Activated CD8-positive, alpha-beta memory T cell treated with anti-CD3 and anti-CD28 coated beads, Interleukin-2, amount 50 U/mL, for 1 hour (primary cell): Measurements from ENCODE around the gene CTDSPL.

Experiments used
- DNase-seq: peaks from one replicate; pipeline ENCODE4 v3.0.0-alpha.2; 2020; ENCODE audit errors: extremely low read depth

Gene CTDSPL

GRCh38 chr3:37853691-37854413 lies 7.8 kb upstream of the CTDSPL start:
- DNase-seq = no peak

GRCh38 chr3:37855363-37855970 lies 6.2 kb upstream of the CTDSPL start:
- peak; percentile 38 for DNase-seq

GRCh38 chr3:37856381-37856780 lies 5.3 kb upstream of the CTDSPL start:
- no peak for DNase-seq

- DNase-seq = no peak
Measured at GRCh38 chr3:37858742-37859141, 2.9 kb upstream of the CTDSPL start.

- no peak for DNase-seq
Measured at GRCh38 chr3:37859354-37859753, 2.3 kb upstream of the CTDSPL start.

- no peak for DNase-seq
Measured at GRCh38 chr3:37859908-37860199, 1.8 kb upstream of the CTDSPL start.

GRCh38 chr3:37862219-37862902 lies 681 bp downstream of the CTDSPL start:
- DNase-seq = no peak

GRCh38 chr3:37862903-37863815 lies 1.5 kb downstream of the CTDSPL start:
- no peak for DNase-seq

- DNase-seq = no peak
Measured at GRCh38 chr3:37863949-37864822, 2.5 kb downstream of the CTDSPL start.

- no peak for DNase-seq
Measured at GRCh38 chr3:37864904-37865303, 3.2 kb downstream of the CTDSPL start.

GRCh38 chr3:37867144-37867543 lies 5.5 kb downstream of the CTDSPL start:
- no peak for DNase-seq

GRCh38 chr3:37871858-37872257 lies 10.2 kb downstream of the CTDSPL start:
- no peak for DNase-seq

GRCh38 chr3:37872413-37873160 lies 10.9 kb downstream of the CTDSPL start:
- no peak for DNase-seq

GRCh38 chr3:37876279-37876678 lies 14.6 kb downstream of the CTDSPL start:
- DNase-seq = no peak

GRCh38 chr3:37882711-37883110 lies 21.0 kb downstream of the CTDSPL start:
- DNase-seq = no peak

- DNase-seq = no peak
Measured at GRCh38 chr3:37885814-37886213, 24.1 kb downstream of the CTDSPL start.

GRCh38 chr3:37886395-37886794 lies 24.7 kb downstream of the CTDSPL start:
- DNase-seq = no peak

GRCh38 chr3:37887062-37887461 lies 25.4 kb downstream of the CTDSPL start:
- DNase-seq = no peak

GRCh38 chr3:37887824-37888223 lies 26.1 kb downstream of the CTDSPL start:
- no peak for DNase-seq

- DNase-seq = no peak
Measured at GRCh38 chr3:37888421-37888820, 26.7 kb downstream of the CTDSPL start.

- DNase-seq = no peak
Measured at GRCh38 chr3:37890522-37890921, 28.8 kb downstream of the CTDSPL start.
